K562 (cell line): ENCODE measurements around the gene C12orf75. TPM values are rescaled to one million over a fixed set of nuclear protein-coding genes. Genes with fewer than 3 reads are reported as not detected.

Experiments
- ATAC-seq: fragments of 200-7000 bp; cut with Tn5 transposase; 3 replicates; pipeline ENCODE4 v1.9.1; 2020; ENCODE audit warnings: moderate library complexity
- BruUV-seq: library from RNA; stranded (reverse); fragments of 400-500 nt; replicated peaks from 2 replicates; lab custom pipeline; 2021; lab: Mats Ljungman, UMichigan
- CTCF ChIA-PET: fragments of 300-600 bp; formaldehyde crosslinking; extraction: SDS; loops from one replicate; lab custom pipeline; 2021; ENCODE audit warnings: low intra/inter-chr PET ratio; lab: Yijun Ruan, JAX
- POLR2A ChIA-PET: fragments of 300-600, 350-650 bp; sonication (Branson Sonifier 250); formaldehyde crosslinking; extraction: SDS; loops from one replicate; lab custom pipeline; 2021; ENCODE audit warnings: antibody characterized with exemption, inconsistent platforms; lab: Yijun Ruan, JAX
- DNase-seq, 4 experiments: peaks; one replicate each; pipeline versions ENCODE4 v3.0.0 to v3.0.0-alpha.2; 2011 to 2018; ENCODE audit warnings: low spot score in 3 of 4, mixed read lengths in 3 of 4; ENCODE audit errors: extremely low read depth in 1 of 4
- FAIRE-seq: peaks from 2 replicates; lab custom pipeline; 2011; peaks lifted over from hg19 to GRCh38; lab: Jason Lieb, UNC
- H2AFZ ChIP-seq: 2 replicates; pipeline ENCODE4 v1.6.0; 2011; ENCODE audit warnings: low read depth, low read length, control low read depth, inconsistent platforms
- H3K27ac ChIP-seq: fragments of 200-600 bp; 3 replicates; pipeline ENCODE4 v1.8.0; 2011; ENCODE audit warnings: low read depth, mild to moderate bottlenecking, control low read depth, inconsistent platforms, low read length, moderate library complexity, mixed read lengths; ENCODE audit errors: extremely low read depth
- H3K27me3 ChIP-seq, 2 experiments: fragments of 300-600 bp in 1 of 2; 2 replicates in 1 of 2; 3 replicates in 1 of 2; pipeline versions ENCODE4 v1.6.0 to v1.8.0; 2011; ENCODE audit warnings: inconsistent platforms in 2 of 2, low read length in 2 of 2, mild to moderate bottlenecking in 1 of 2, mixed read lengths in 1 of 2, moderate library complexity in 1 of 2; ENCODE audit not compliant: control insufficient read depth in 2 of 2, insufficient read depth in 2 of 2
- H3K36me3 ChIP-seq: fragments of 300-600 bp; 3 replicates; pipeline ENCODE4 v1.8.0; 2011; ENCODE audit warnings: mild to moderate bottlenecking, low read length, inconsistent platforms; ENCODE audit not compliant: control insufficient read depth, insufficient read depth
- H3K4me1 ChIP-seq, 2 experiments: fragments of 200-600 bp in 1 of 2; replicated peaks in 1 of 2; 2 replicates in 1 of 2; 3 replicates in 1 of 2; pipeline versions ENCODE4 v1.5.1 to v1.8.0; 2011; ENCODE audit warnings: inconsistent platforms in 2 of 2, low read length in 2 of 2, mild to moderate bottlenecking in 1 of 2, mixed read lengths in 1 of 2, moderate library complexity in 1 of 2; ENCODE audit not compliant: control insufficient read depth in 2 of 2, insufficient read depth in 2 of 2
- H3K4me2 ChIP-seq: 2 replicates; pipeline ENCODE4 v1.6.1; 2011; ENCODE audit warnings: low read length, control low read depth, inconsistent platforms, mixed read lengths; ENCODE audit not compliant: insufficient read depth
- H3K4me3 ChIP-seq: fragments of 200-600 bp; sonication (generic), shearing (Covaris generic); 2 replicates; pipeline ENCODE4 v1.5.1; 2016; ENCODE audit warnings: control low read depth, inconsistent platforms
- H3K79me2 ChIP-seq: fragments of 200-600 bp; 3 replicates; pipeline ENCODE4 v1.8.0; 2011; ENCODE audit warnings: low read length, inconsistent platforms; ENCODE audit not compliant: control insufficient read depth, insufficient read depth
- H3K9ac ChIP-seq, 2 experiments: 2 replicates each; pipeline versions ENCODE4 v1.6.0 to v1.6.1; 2011; ENCODE audit warnings: low read depth in 2 of 2, low read length in 2 of 2, control low read depth in 1 of 2, inconsistent platforms in 1 of 2, mild to moderate bottlenecking in 1 of 2, mixed read lengths in 1 of 2; ENCODE audit not compliant: insufficient read depth in 1 of 2
- H3K9me1 ChIP-seq: one replicate; pipeline ENCODE4 v1.6.0; 2011; ENCODE audit warnings: inconsistent platforms, mild to moderate bottlenecking, low read length, moderate library complexity; ENCODE audit not compliant: control insufficient read depth, insufficient read depth
- H3K9me3 ChIP-seq: replicated peaks from 2 replicates; pipeline ENCODE4 v1.5.1; 2011; ENCODE audit warnings: low read depth, low read length, inconsistent platforms; ENCODE audit not compliant: control insufficient read depth, insufficient read depth
- H4K20me1 ChIP-seq: replicated peaks from 2 replicates; pipeline ENCODE4 v1.6.1; 2011; ENCODE audit warnings: low read length, inconsistent platforms, mixed read lengths; ENCODE audit not compliant: control insufficient read depth, insufficient read depth
- CEBPG ChIP-seq, 3 experiments: fragments of 200-800 bp in 1 of 3; sonication (Bioruptor generic) in 1 of 3; sonication (generic) in 1 of 3; formaldehyde crosslinking in 1 of 3; IDR thresholded peaks in 2 of 3; conservative IDR thresholded peaks in 1 of 3; 2 replicates each; pipeline versions ENCODE4 v1.6.1 to v1.8.0; 2016 to 2022; ENCODE audit warnings: missing compliant biosample characterization in 2 of 3, missing genetic modification characterization in 2 of 3, mild to moderate bottlenecking in 1 of 3, missing genetic modification reagents in 1 of 3
- CLOCK ChIP-seq: fragments of 250-450 bp; sonication (Bioruptor Pico); IDR thresholded peaks from 2 replicates; pipeline ENCODE4 v1.4.0; 2020; ENCODE audit warnings: mild to moderate bottlenecking, moderate library complexity, borderline replicate concordance
- DACH1 ChIP-seq: fragments of 450-650 bp; IDR thresholded peaks from 2 replicates; pipeline ENCODE4 v1.6.1; 2018; ENCODE audit not compliant: partially characterized antibody
- EP400 ChIP-seq: fragments of 450-650 bp; IDR thresholded peaks from 2 replicates; pipeline ENCODE4 v1.6.1; 2017; ENCODE audit warnings: antibody characterized with exemption, mild to moderate bottlenecking, moderate library complexity
- HDAC1 ChIP-seq, 2 experiments: fragments of 450-650 bp; IDR thresholded peaks; 2 replicates each; pipeline ENCODE4 v1.6.1; 2016 to 2017; ENCODE audit warnings: inconsistent platforms in 1 of 2, mild to moderate bottlenecking in 1 of 2, moderate library complexity in 1 of 2
- HLTF ChIP-seq: fragments of 450-650 bp; IDR thresholded peaks from 2 replicates; pipeline ENCODE4 v1.6.1; 2016
- HMG20B ChIP-seq: fragments of 250-450 bp; sonication (Bioruptor Pico); IDR thresholded peaks from 2 replicates; pipeline ENCODE4 v1.5.0; 2021; ENCODE audit warnings: mild to moderate bottlenecking
- KLF10 ChIP-seq: fragments of 250-450 bp; sonication (Bioruptor Pico); IDR thresholded peaks from 2 replicates; pipeline ENCODE4 v1.6.1; 2021; ENCODE audit warnings: matching md5 sums
- MEIS2 ChIP-seq: fragments of 450-650 bp; IDR thresholded peaks from 2 replicates; pipeline ENCODE4 v1.6.1; 2014; ENCODE audit warnings: mild to moderate bottlenecking; ENCODE audit not compliant: partially characterized antibody
- MTF1 ChIP-seq: fragments of 250-450 bp; sonication (Bioruptor Pico); IDR thresholded peaks from 2 replicates; pipeline ENCODE4 v1.9.0; 2021; ENCODE audit warnings: moderate library complexity, mild to moderate bottlenecking, inconsistent platforms, borderline replicate concordance
- NR2C1 ChIP-seq, 2 experiments: fragments of 450-650 bp; IDR thresholded peaks; 2 replicates each; pipeline ENCODE4 v1.6.1; 2017; ENCODE audit warnings: mild to moderate bottlenecking in 2 of 2, antibody characterized with exemption in 1 of 2, inconsistent platforms in 1 of 2, missing compliant biosample characterization in 1 of 2, missing genetic modification characterization in 1 of 2
- POLR2G ChIP-seq: fragments of 200-400 bp; formaldehyde crosslinking; IDR thresholded peaks from 2 replicates; pipeline ENCODE4 v1.6.1; 2017; ENCODE audit warnings: low read depth, mild to moderate bottlenecking, antibody characterized with exemption, low read length, moderate library complexity
- SP2 ChIP-seq: IDR thresholded peaks from 2 replicates; pipeline ENCODE4 v1.6.1; 2011; ENCODE audit warnings: mild to moderate bottlenecking, low read depth, low read length, moderate library complexity; ENCODE audit not compliant: poor library complexity, severe bottlenecking; ENCODE audit errors: extremely low read depth
- TCF3 ChIP-seq: sonication (generic); formaldehyde crosslinking; IDR thresholded peaks from 2 replicates; pipeline ENCODE4 v1.4.0; 2020; ENCODE audit warnings: mild to moderate bottlenecking, missing genetic modification reagents
- ZNF134 ChIP-seq: fragments of 250-450 bp; sonication (Bioruptor Pico); conservative IDR thresholded peaks from 2 replicates; pipeline ENCODE4 v1.4.0; 2020
- ZNF174 ChIP-seq: fragments of 250-450 bp; sonication (Bioruptor Pico); IDR thresholded peaks from 2 replicates; pipeline ENCODE4 v1.4.0; 2020; ENCODE audit warnings: mild to moderate bottlenecking
- ZNF699 ChIP-seq: fragments of 250-450 bp; sonication (Bioruptor Pico); IDR thresholded peaks from 2 replicates; pipeline ENCODE4 v1.8.0; 2021; ENCODE audit warnings: mild to moderate bottlenecking, moderate library complexity; ENCODE audit not compliant: insufficient replicate concordance
- ZSCAN29 ChIP-seq: fragments of 450-650 bp; IDR thresholded peaks from 2 replicates; pipeline ENCODE4 v1.6.1; 2017
- WGBS: fragments of 100-300 bp; shearing (Covaris generic); methylation state at CpG from one replicate; pipeline ENCODE4 v1.1.6; 2016; ENCODE audit warnings: low coverage, mixed read lengths; ENCODE audit not compliant: insufficient coverage; ENCODE audit errors: missing lambda C conversion rate; 5-methylcytosine and 5-hydroxymethylcytosine counted together
- in situ Hi-C: fragments of 300-500 bp; cut with MboI; formaldehyde crosslinking; loops from 4 replicates; pipeline ENCODE4 v1.15.0; 2018; ENCODE audit warnings: inconsistent platforms, mixed read lengths
- intact Hi-C: fragments of 100-400 bp; cut with micrococcal nuclease; formaldehyde crosslinking; loops from 2 replicates; pipeline ENCODE4 v1.14.2; 2022
- polyA plus RNA-seq, 8 experiments: library from polyadenylated mRNA; depleted of rRNA in 4 of 8; stranded (reverse) in 5 of 8; unstranded in 3 of 8; fragments of >200 nt; fragmentation: Nextera tagmentation in 2 of 8; fragmentation: Illumina TruSeq in 1 of 8; extraction: Ambion mirVana in 2 of 8; extraction: Trizol in 1 of 8; gene quantifications; 2 replicates each; pipeline versions ENCODE4 v1.2.1 to v1.2.3, GENCODE V29; 2011 to 2014; ENCODE audit warnings: inconsistent platforms in 1 of 8, missing spikeins in 1 of 8
- total RNA-seq, 7 experiments: library from RNA; depleted of rRNA in 6 of 7; stranded (reverse); fragments of >200 nt in 6 of 7; fragmentation: Illumina TruSeq in 2 of 7; extraction: Trizol in 2 of 7; gene quantifications; 2 replicates each; pipeline versions ENCODE4 v1.2.1 to v1.2.3, GENCODE V29; 2011 to 2021; ENCODE audit warnings: low replicate concordance in 1 of 7

C12orf75 gene
- total and polyA plus RNA-seq, 9 of the 15 experiments (the other 6 are each of a cell fraction or from before 2014, with no cell fraction given), result 0.06 to 0.82 (median 0.26) TPM; not detected in 3

GRCh38 chr12:105382771-105383622 is 52.5 kb downstream of the C12orf75 start:
- CTCF ChIA-PET, result interaction anchor here (0.6 to 1.5 kb wide), 6 partner anchors 94 to 1499 kb away, joined by 3 to 7 read pairs (median 4); no protein-coding TSS in a partner anchor
- intact Hi-C loops, result loop anchor here (2.0 to 10.0 kb wide), 5 partner anchors 106 to 1181 kb away; no protein-coding TSS in a partner anchor
- ATAC-seq (peak; percentile 88), FAIRE-seq (peak; percentile 94), DNase-seq (peak; percentile 59 to 63 (median 62))
- WGBS, result 7% methylated on average over 18 of the region's 18 CpGs
- Histone ChIP-seq H3K9ac (peak overlapping the region in 1 of 2 experiments; percentile 11; a peak in 1 of 4 replicates), H3K4me3 (no peak overlapping the region), H2AFZ (peak overlapping the region; percentile 34), H3K9me1 (no peaks in the 10 kb centered on the region), H3K9me3 (no peaks in the 10 kb centered on the region), H3K4me2 (peak overlapping the region; percentile 64), H3K36me3 (no peaks in the 10 kb centered on the region), H3K27ac (no peak overlapping the region), H4K20me1 (no peaks in the 10 kb centered on the region), H3K27me3 (peaks cover 0 to 24% of the 10 kb centered on the region in 2 experiments; a peak in 4 of 5 replicates), H3K4me1 (peaks cover 0 to 5% of the 10 kb centered on the region in 2 experiments; a peak in 1 of 5 replicates), H3K79me2 (no peaks in the 10 kb centered on the region)
- in situ Hi-C loops, result loop anchor here (25.0 kb wide), 2 partner anchors 1021 to 1171 kb away; partner anchors contain the start of gene TXNRD1
- no TSS peak for BruUV-seq
- POLR2A ChIA-PET, result interaction anchor here (0.7 to 1.2 kb wide), 3 partner anchors 10 to 491 kb away, joined by 3 read pairs; no protein-coding TSS in a partner anchor
- TF ChIP-seq NR2C1 (IDR thresholded peaks at IDR 0.05) (no peak), NR2C1 (tag; IDR thresholded peaks at IDR 0.05) (no peak), DACH1 (no peak), ZNF174 (CRISPR knock-in tag) (no peak), HLTF (no peak), HDAC1 (IDR thresholded peaks at IDR 0.05) (no peak), EP400 (no peak), CEBPG (CRISPR knock-in tag; IDR thresholded peaks at IDR 0.05) (no peak), CEBPG (tag; conservative IDR thresholded peaks at IDR 0.05 in 1 of 2, IDR thresholded peaks at IDR 0.05 in 1 of 2) (no peak), POLR2G (no peak), KLF10 (CRISPR knock-in tag) (no peak), SP2 (no peak), HMG20B (no peak), MEIS2 (no peak), ZNF134 (no peak), MTF1 (no peak), CLOCK (CRISPR knock-in tag) (no peak), TCF3 (no peak), ZNF699 (CRISPR knock-in tag) (no peak), ZSCAN29 (no peak)
